Osteocyte (in vitro differentiated cells): ENCODE results near the gene APLNR. TPM values are rescaled to one million over a fixed set of nuclear protein-coding genes. Genes with fewer than 3 reads are reported as not detected.

ENCODE experiments used
- DNase-seq: peaks from one replicate; pipeline ENCODE4 v3.0.0; 2021; ENCODE audit warnings: mixed read lengths; ENCODE audit not compliant: unreplicated experiment; ENCODE audit errors: extremely low spot score
- H3K27ac Mint-ChIP-seq: one replicate; pipeline ENCODE4 v1.8.0; 2021; ENCODE audit warnings: mild to moderate bottlenecking, mixed read lengths; ENCODE audit not compliant: unreplicated experiment
- H3K27me3 Mint-ChIP-seq: one replicate; pipeline ENCODE4 v1.8.0; 2021; ENCODE audit warnings: mixed read lengths; ENCODE audit not compliant: unreplicated experiment
- H3K36me3 Mint-ChIP-seq: one replicate; pipeline ENCODE4 v1.8.0; 2021; ENCODE audit warnings: mixed read lengths; ENCODE audit not compliant: unreplicated experiment
- H3K4me1 Mint-ChIP-seq: one replicate; pipeline ENCODE4 v1.8.0; 2021; ENCODE audit warnings: mixed read lengths; ENCODE audit not compliant: unreplicated experiment
- H3K4me3 Mint-ChIP-seq: one replicate; pipeline ENCODE4 v1.8.0; 2021; ENCODE audit warnings: mild to moderate bottlenecking, moderate library complexity, mixed read lengths; ENCODE audit not compliant: unreplicated experiment
- H3K9me3 Mint-ChIP-seq: one replicate; pipeline ENCODE4 v1.8.0; 2021; ENCODE audit warnings: mixed read lengths; ENCODE audit not compliant: unreplicated experiment
- total RNA-seq: library from RNA; stranded (reverse); gene quantifications from 2 replicates; pipeline ENCODE4 v1.2.1, GENCODE V29; 2021
- TF ChIP-seq, protein P1 (sequence below): fragments of 200-600 bp; sonication (generic); IDR thresholded peaks from 2 replicates; pipeline ENCODE4 v1.5.0; 2021; ENCODE audit warnings: antibody characterized with exemption, mild to moderate bottlenecking, moderate library complexity

APLNR gene
- total RNA-seq, 1 donor from 2014 or later: not detected

DNA sequence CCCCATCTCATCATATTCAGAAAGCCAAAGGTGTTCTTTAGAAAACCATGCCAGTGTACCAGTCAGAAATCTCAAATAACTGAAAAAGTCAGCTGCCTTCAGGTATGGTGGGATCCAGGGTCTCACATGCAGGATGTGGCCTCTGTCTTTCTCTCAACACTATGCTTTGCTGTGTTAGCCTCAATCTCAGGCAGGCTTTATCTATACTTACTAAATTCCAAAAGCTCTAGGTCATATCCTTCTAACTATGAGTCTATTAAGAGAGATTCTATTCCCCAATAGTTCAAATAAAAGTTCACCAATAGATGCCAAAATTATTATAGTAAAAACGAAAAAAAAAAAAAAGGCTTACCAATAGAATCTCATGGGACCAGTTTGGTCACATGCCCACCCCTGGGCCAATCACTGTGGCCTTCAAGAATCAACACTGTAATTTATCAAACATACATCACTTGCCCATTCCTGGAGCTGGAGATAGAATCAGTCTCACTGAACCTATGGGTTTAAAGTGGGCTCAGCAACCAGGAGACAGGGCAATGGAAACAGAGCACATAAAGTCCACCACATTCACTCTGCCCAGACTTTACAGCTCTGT lies 38.0 kb upstream of the APLNR start:
- Mint-ChIP-seq H3K4me3 (no peak overlapping the region), H3K4me1 (peaks cover 28% of the 10 kb centered on the region), H3K27ac (no peak overlapping the region), H3K27me3 (peaks cover 5% of the 10 kb centered on the region), H3K9me3 (peaks cover 4% of the 10 kb centered on the region), H3K36me3 (no peaks in the 10 kb centered on the region)
- TF ChIP-seq, protein P1, sequence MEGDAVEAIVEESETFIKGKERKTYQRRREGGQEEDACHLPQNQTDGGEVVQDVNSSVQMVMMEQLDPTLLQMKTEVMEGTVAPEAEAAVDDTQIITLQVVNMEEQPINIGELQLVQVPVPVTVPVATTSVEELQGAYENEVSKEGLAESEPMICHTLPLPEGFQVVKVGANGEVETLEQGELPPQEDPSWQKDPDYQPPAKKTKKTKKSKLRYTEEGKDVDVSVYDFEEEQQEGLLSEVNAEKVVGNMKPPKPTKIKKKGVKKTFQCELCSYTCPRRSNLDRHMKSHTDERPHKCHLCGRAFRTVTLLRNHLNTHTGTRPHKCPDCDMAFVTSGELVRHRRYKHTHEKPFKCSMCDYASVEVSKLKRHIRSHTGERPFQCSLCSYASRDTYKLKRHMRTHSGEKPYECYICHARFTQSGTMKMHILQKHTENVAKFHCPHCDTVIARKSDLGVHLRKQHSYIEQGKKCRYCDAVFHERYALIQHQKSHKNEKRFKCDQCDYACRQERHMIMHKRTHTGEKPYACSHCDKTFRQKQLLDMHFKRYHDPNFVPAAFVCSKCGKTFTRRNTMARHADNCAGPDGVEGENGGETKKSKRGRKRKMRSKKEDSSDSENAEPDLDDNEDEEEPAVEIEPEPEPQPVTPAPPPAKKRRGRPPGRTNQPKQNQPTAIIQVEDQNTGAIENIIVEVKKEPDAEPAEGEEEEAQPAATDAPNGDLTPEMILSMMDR: no peak
- no peak for DNase-seq

DNA sequence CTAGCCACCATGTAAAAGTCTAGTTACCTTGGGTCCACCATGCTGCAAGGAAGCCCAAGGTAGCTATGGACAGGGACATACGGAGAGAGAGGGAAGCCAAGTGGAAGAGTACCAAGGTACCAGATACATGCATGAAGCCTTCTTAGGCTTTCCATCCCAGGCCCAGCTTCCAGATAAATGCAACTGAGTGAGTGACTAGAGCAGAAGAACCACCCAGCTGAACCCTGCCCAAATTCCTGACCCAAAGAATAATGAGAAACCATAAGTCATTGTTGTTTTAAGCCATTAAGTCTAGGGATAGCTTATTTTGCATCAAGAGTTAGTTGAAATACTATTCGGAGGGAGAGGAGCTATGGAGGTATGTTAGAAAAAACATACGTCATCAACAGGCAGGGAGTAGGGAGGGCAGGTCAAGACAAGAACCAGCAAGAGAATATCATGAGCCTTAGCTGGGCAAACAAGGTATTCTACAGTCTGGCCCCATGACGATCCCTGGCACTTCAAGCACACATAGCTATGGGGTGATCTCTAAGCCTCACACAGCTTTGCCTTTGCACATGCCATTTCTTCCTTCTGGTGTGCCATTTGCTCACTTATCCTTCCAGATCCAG lies 36.5 kb upstream of the APLNR start:
- Mint-ChIP-seq H3K9me3 (peaks cover 4% of the 10 kb centered on the region), H3K4me3 (no peak overlapping the region), H3K27me3 (peaks cover 5% of the 10 kb centered on the region), H3K36me3 (no peaks in the 10 kb centered on the region), H3K27ac (no peak overlapping the region), H3K4me1 (peaks cover 15% of the 10 kb centered on the region)
- TF ChIP-seq, protein P1: no peak
- DNase-seq: no peak

DNA sequence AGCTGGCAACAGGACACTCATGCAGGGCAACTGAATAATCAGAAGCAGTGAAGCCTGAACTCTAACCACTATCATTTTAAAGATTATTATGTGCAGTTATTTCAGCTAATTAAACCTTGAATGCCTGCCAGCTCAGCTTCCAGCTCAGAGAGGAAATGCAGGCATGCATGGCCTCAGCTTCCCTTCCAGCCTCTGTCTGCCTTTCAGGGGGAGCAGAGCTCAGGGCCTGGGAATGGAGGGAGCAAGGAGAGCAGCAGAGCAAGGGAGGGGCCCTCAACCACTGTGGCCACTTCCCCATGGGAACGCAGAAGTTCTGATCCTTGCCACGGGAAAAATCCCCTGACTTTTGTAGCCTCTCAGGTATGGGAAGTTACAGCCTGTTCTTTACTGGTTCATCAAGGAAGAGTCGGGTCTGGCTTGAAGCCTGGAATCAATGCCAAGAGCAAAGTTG lies 32.5 kb upstream of the APLNR start:
- Mint-ChIP-seq H3K9me3 (peaks cover 4% of the 10 kb centered on the region), H3K27ac (no peak overlapping the region), H3K36me3 (no peaks in the 10 kb centered on the region), H3K4me1 (no peaks in the 10 kb centered on the region), H3K4me3 (no peak overlapping the region), H3K27me3 (peaks cover 9% of the 10 kb centered on the region)
- no peak for DNase-seq
- TF ChIP-seq, protein P1: no peak

GRCh38 chr11:57266157-57266556 lies 29.1 kb upstream of the APLNR start:
- Mint-ChIP-seq H3K4me1 (peaks cover 5% of the 10 kb centered on the region), H3K9me3 (no peaks in the 10 kb centered on the region), H3K27ac (no peak overlapping the region), H3K36me3 (no peaks in the 10 kb centered on the region), H3K27me3 (peaks cover 14% of the 10 kb centered on the region), H3K4me3 (no peak overlapping the region)
- TF ChIP-seq, protein P1: no peak
- no peak for DNase-seq

- no peak overlapping the region for H3K27ac Mint-ChIP-seq
- TF ChIP-seq, protein P1: no peak
- no peak overlapping the region for H3K4me3 Mint-ChIP-seq
- H3K27me3 Mint-ChIP-seq: peaks cover 14% of the 10 kb centered on the region
- DNase-seq: no peak
- no peaks in the 10 kb centered on the region for H3K9me3 Mint-ChIP-seq
- H3K36me3 Mint-ChIP-seq: no peaks in the 10 kb centered on the region
- H3K4me1 Mint-ChIP-seq: peaks cover 5% of the 10 kb centered on the region
Observed at GRCh38 chr11:57263351-57263750, 26.3 kb upstream of the APLNR start.
